Transverse colon (tissue), 4 donors: ENCODE data around the gene GLRX. TPM values are rescaled to one million over a fixed set of nuclear protein-coding genes. Genes with fewer than 3 reads are reported as not detected.

Source experiments
- DNase-seq: peaks from one replicate; pipeline ENCODE4 v3.0.0-alpha.2; 2019
- H3K27ac ChIP-seq, 4 donors: fragments of 200-600 bp; sonication (generic); 2 replicates each; pipeline ENCODE4 v1.5.1; 2016 to 2018; ENCODE audit warnings: inconsistent platforms in 4 of 4
- H3K27me3 ChIP-seq: fragments of 200-600 bp; sonication (generic); 2 replicates; pipeline ENCODE4 v1.5.1; 2017; ENCODE audit warnings: inconsistent platforms
- H3K36me3 ChIP-seq, 4 donors: fragments of 200-600 bp; sonication (generic); 2 replicates each; pipeline ENCODE4 v1.5.1; 2017 to 2019; ENCODE audit warnings: inconsistent platforms in 4 of 4
- H3K4me1 ChIP-seq, 4 donors: fragments of 200-600 bp; sonication (generic); 2 replicates each; pipeline ENCODE4 v1.5.1; 2017 to 2020; ENCODE audit warnings: inconsistent platforms in 4 of 4
- H3K4me3 ChIP-seq, 4 donors: fragments of 200-600 bp; sonication (generic); 1 replicate in 1 of 4; 2 replicates in 3 of 4; pipeline versions ENCODE4 v1.5.1 to v1.6.1; 2017 to 2019; ENCODE audit warnings: inconsistent platforms in 4 of 4
- H3K9me3 ChIP-seq, 2 donors: fragments of 200-600 bp; sonication (generic); 2 replicates each; pipeline ENCODE4 v1.5.1; 2017 to 2019; ENCODE audit warnings: inconsistent platforms in 2 of 2
- CTCF ChIP-seq, 5 experiments: fragments of 200-600 bp in 3 of 5; fragments of 450-650 bp in 2 of 5; sonication (generic) in 3 of 5; IDR thresholded peaks; 1 replicate in 2 of 5; 2 replicates in 3 of 5; pipeline ENCODE4 v1.5.1; 2016 to 2017; ENCODE audit warnings: antibody characterized with exemption in 5 of 5, inconsistent platforms in 3 of 5, mild to moderate bottlenecking in 2 of 5, moderate library complexity in 1 of 5
- EP300 ChIP-seq: sonication (generic); formaldehyde crosslinking; IDR thresholded peaks from one replicate; pipeline ENCODE4 v1.6.1; 2017; ENCODE audit warnings: antibody characterized with exemption, low read depth
- POLR2A ChIP-seq: fragments of 450-650 bp; IDR thresholded peaks from one replicate; pipeline ENCODE4 v1.6.1; 2016; ENCODE audit warnings: antibody characterized with exemption, mild to moderate bottlenecking, moderate library complexity
- POLR2AphosphoS5 ChIP-seq, 3 donors: sonication (generic); formaldehyde crosslinking; IDR thresholded peaks; one replicate each; pipeline ENCODE4 v1.6.1; 2016; ENCODE audit warnings: antibody characterized with exemption in 3 of 3
- WGBS, 2 donors: methylation state at CpG; one replicate each; pipeline ENCODE4 v1.1.5; 2018; ENCODE audit warnings: low coverage in 1 of 2; 5-methylcytosine and 5-hydroxymethylcytosine counted together
- in situ Hi-C, 4 donors: fragments of 200-750 bp; cut with MboI; loops; one replicate each; pipeline versions ENCODE4 v1.15.0 to v1.15.1; 2017; ENCODE audit warnings: low sequenced_read_pairs in 3 of 4, low pct_ligation_motif_present in 1 of 4, low pct_unique_long_range_greater_than_20kb in 1 of 4
- intact Hi-C: fragments of 100-400 bp; cut with DNase I; formaldehyde crosslinking; loops from one replicate; pipeline ENCODE4 v1.15.1; 2023; ENCODE audit warnings: low total_unique reads
- total RNA-seq, 4 donors: library from RNA; depleted of rRNA; stranded (reverse); fragments of >200 nt; gene quantifications; one replicate each; pipeline ENCODE4 v1.1.0, GENCODE V29; 2016

GLRX gene
- total RNA-seq, 4 donors from 2014 or later = 50.5 to 112 (median 64.4) TPM

- Histone ChIP-seq H3K27ac (no peak overlapping the region), H3K4me3 (no peak overlapping the region), H3K27me3 (no peaks in the 10 kb centered on the region), H3K4me1 (no peaks in the 10 kb centered on the region), H3K36me3 (peaks cover 0 to 18% (median 3%) of the 10 kb centered on the region in 4 donors), H3K9me3 (no peaks in the 10 kb centered on the region)
- in situ Hi-C loops (no loop called here), intact Hi-C loops (no loop called here)
- TF ChIP-seq POLR2A = no peak
- no peak for TF ChIP-seq CTCF (IDR thresholded peaks at IDR 0.05)
- no peak for DNase-seq
- 75 to 92% methylated on average over 2 to 6 of the region's 6 CpGs for WGBS, 2 donors
Observed at GRCh38 chr5:95791751-95792150, 30.8 kb downstream of the GLRX start.

GRCh38 chr5:95788493-95788892 lies 34.0 kb downstream of the GLRX start:
- H3K27ac ChIP-seq = no peak overlapping the region
- DNase-seq = no peak
- no peaks in the 10 kb centered on the region for H3K9me3 ChIP-seq
- 88 to 94% methylated on average over 7 to 8 of the region's 8 CpGs for WGBS, 2 donors
- in situ Hi-C loops (no loop called here), intact Hi-C loops (no loop called here)
- H3K36me3 ChIP-seq = peaks cover 0 to 20% (median 3%) of the 10 kb centered on the region in 4 donors
- no peaks in the 10 kb centered on the region for H3K4me1 ChIP-seq
- no peak for TF ChIP-seq POLR2AphosphoS5 (IDR thresholded peaks at IDR 0.05)
- no peak for TF ChIP-seq POLR2A
- TF ChIP-seq CTCF (IDR thresholded peaks at IDR 0.05) = no peak
- TF ChIP-seq EP300 = no peak
- no peaks in the 10 kb centered on the region for H3K27me3 ChIP-seq
- no peak overlapping the region for H3K4me3 ChIP-seq

- intact Hi-C loops = no loop called here
Observed at GRCh38 chr5:95786821-95787418, 35.6 kb downstream of the GLRX start.

More at GRCh38 chr5:95786821-95787418, 35.6 kb downstream of the GLRX start:
- Histone ChIP-seq H3K27ac (no peak overlapping the region), H3K4me1 (no peaks in the 10 kb centered on the region), H3K36me3 (peaks cover 0 to 13% (median 3%) of the 10 kb centered on the region in 4 donors), H3K4me3 (no peak overlapping the region), H3K9me3 (no peaks in the 10 kb centered on the region), H3K27me3 (no peaks in the 10 kb centered on the region)
- in situ Hi-C loops = no loop called here
- WGBS, 2 donors = 92 to 100% methylated on average over 3 of the region's 3 CpGs
- DNase-seq = no peak
- TF ChIP-seq POLR2AphosphoS5 (IDR thresholded peaks at IDR 0.05) (no peak), CTCF (IDR thresholded peaks at IDR 0.05) (no peak), EP300 (no peak), POLR2A (no peak)
